Measurements from ENCODE around the gene CYP39A1.

CYP39A1 gene

DNA sequence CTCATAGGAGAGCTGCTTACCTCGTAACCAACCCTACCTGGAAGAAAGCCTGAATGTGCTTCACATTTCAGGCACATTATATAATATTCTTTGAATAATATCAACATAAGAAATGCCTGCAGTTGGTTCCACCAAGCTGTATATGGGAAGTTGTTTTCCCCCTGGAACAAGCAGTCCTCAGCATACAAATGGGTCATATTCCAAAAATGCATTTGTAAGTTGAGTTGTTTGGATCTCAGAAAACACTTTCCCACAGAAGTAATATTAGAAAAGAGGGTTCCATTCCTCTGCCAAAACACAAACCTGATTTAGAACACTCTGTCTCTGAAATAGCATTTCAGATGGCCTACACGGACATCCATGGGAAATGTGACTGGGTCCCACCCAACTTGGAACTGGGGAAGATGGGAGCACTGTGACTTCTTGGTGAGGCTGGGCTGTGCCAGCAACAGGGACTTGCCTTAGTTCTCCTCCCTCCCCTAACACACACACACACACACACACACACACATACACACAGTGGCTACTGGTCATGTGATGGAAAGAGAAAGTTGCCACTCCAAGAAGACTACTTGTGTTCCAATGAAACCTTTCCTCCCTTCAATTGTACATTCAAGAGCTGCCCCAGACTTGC lies 150.0 kb downstream of the CYP39A1 start:
- Histone ChIP-seq H3K56ac (ENCODE audit: low read length) (no peak overlapping the region), H3K36me3 (ENCODE audit: control insufficient read depth, insufficient read depth, low read length) (no peaks in the 10 kb centered on the region), H3K23ac (ENCODE audit: low read length) (no peak overlapping the region), H3K79me2 (ENCODE audit: control insufficient read depth, insufficient read depth, low read length) (no peaks in the 10 kb centered on the region), H4K8ac (ENCODE audit: low read depth, low read length) (no peak overlapping the region), H3K4me1 (ENCODE audit: control insufficient read depth, low read depth, low read length) (no peaks in the 10 kb centered on the region), H2BK5ac (ENCODE audit: low read length) (no peak overlapping the region), H4K5ac (ENCODE audit: low read length) (no peak overlapping the region), H3K9ac (ENCODE audit: low read length) (no peak overlapping the region), H2BK120ac (ENCODE audit: low read depth, low read length) (no peak overlapping the region), H3K79me1 (ENCODE audit: low read length) (no peaks in the 10 kb centered on the region), H3K4me3 (ENCODE audit: low read length) (no peak overlapping the region), H3K4ac (ENCODE audit: low read depth, low read length) (no peak overlapping the region), H3K18ac (ENCODE audit: low read length) (no peak overlapping the region), H2BK15ac (replicated peaks; ENCODE audit: low read depth) (no peak overlapping the region), H3K4me2 (ENCODE audit: low read length) (no peak overlapping the region), H2AK5ac (ENCODE audit: low read length) (no peak overlapping the region), H3K27me3 (ENCODE audit: insufficient read depth, low read length, poor library complexity) (no peaks in the 10 kb centered on the region), H3K27ac (ENCODE audit: low read depth, low read length) (no peak overlapping the region)
- DNase-seq, result no peak
- WGBS (ENCODE audit: extremely low coverage, insufficient coverage, low lambda C conversion rate), result no CpG with 5 or more reads among the region's 2 CpGs

- no peak overlapping the region for H4K8ac ChIP-seq (ENCODE audit: low read depth, low read length)
- no peak overlapping the region for H4K5ac ChIP-seq (ENCODE audit: low read length)
- no CpG with 5 or more reads among the region's 8 CpGs for WGBS (ENCODE audit: extremely low coverage, insufficient coverage, low lambda C conversion rate)
- no peaks in the 10 kb centered on the region for H3K27me3 ChIP-seq (ENCODE audit: insufficient read depth, low read length, poor library complexity)
- H2BK120ac ChIP-seq (ENCODE audit: low read depth, low read length), result no peak overlapping the region
- H3K56ac ChIP-seq (ENCODE audit: low read length), result no peak overlapping the region
- H3K4me1 ChIP-seq (ENCODE audit: control insufficient read depth, low read depth, low read length), result no peaks in the 10 kb centered on the region
- H3K9ac ChIP-seq (ENCODE audit: low read length), result no peak overlapping the region
- no peaks in the 10 kb centered on the region for H3K79me1 ChIP-seq (ENCODE audit: low read length)
- no peak overlapping the region for H2AK5ac ChIP-seq (ENCODE audit: low read length)
- H3K18ac ChIP-seq (ENCODE audit: low read length), result no peak overlapping the region
- H2BK15ac ChIP-seq (replicated peaks; ENCODE audit: low read depth), result no peak overlapping the region
- no peaks in the 10 kb centered on the region for H3K36me3 ChIP-seq (ENCODE audit: control insufficient read depth, insufficient read depth, low read length)
- no peak overlapping the region for H2BK5ac ChIP-seq (ENCODE audit: low read length)
- no peak overlapping the region for H3K27ac ChIP-seq (ENCODE audit: low read depth, low read length)
- no peak overlapping the region for H3K23ac ChIP-seq (ENCODE audit: low read length)
- no peaks in the 10 kb centered on the region for H3K79me2 ChIP-seq (ENCODE audit: control insufficient read depth, insufficient read depth, low read length)
- H3K4ac ChIP-seq (ENCODE audit: low read depth, low read length), result no peak overlapping the region
- DNase-seq, result peak; percentile 18
- no peak overlapping the region for H3K4me3 ChIP-seq (ENCODE audit: low read length)
- H3K4me2 ChIP-seq (ENCODE audit: low read length), result no peak overlapping the region
These were observed 151.2 kb downstream of the CYP39A1 start for GRCh38 chr6:46501136-46502089.

- peak overlapping the region; percentile 66 for H3K23ac ChIP-seq (ENCODE audit: low read length)
- H3K36me3 ChIP-seq (ENCODE audit: control insufficient read depth, insufficient read depth, low read length), result no peaks in the 10 kb centered on the region
- DNase-seq, result no peak
- H3K18ac ChIP-seq (ENCODE audit: low read length), result no peak overlapping the region
- no peak overlapping the region for H2BK15ac ChIP-seq (replicated peaks; ENCODE audit: low read depth)
- no peak overlapping the region for H3K4ac ChIP-seq (ENCODE audit: low read depth, low read length)
- no peak overlapping the region for H3K27ac ChIP-seq (ENCODE audit: low read depth, low read length)
- no peak overlapping the region for H2BK5ac ChIP-seq (ENCODE audit: low read length)
- H3K4me2 ChIP-seq (ENCODE audit: low read length), result no peak overlapping the region
- no peak overlapping the region for H3K56ac ChIP-seq (ENCODE audit: low read length)
- no peak overlapping the region for H2AK5ac ChIP-seq (ENCODE audit: low read length)
- H3K4me3 ChIP-seq (ENCODE audit: low read length), result no peak overlapping the region
- H3K4me1 ChIP-seq (ENCODE audit: control insufficient read depth, low read depth, low read length), result no peaks in the 10 kb centered on the region
- no peak overlapping the region for H4K5ac ChIP-seq (ENCODE audit: low read length)
- no peak overlapping the region for H2BK120ac ChIP-seq (ENCODE audit: low read depth, low read length)
- no peak overlapping the region for H3K9ac ChIP-seq (ENCODE audit: low read length)
- H4K8ac ChIP-seq (ENCODE audit: low read depth, low read length), result no peak overlapping the region
- no peaks in the 10 kb centered on the region for H3K27me3 ChIP-seq (ENCODE audit: insufficient read depth, low read length, poor library complexity)
- H3K79me1 ChIP-seq (ENCODE audit: low read length), result no peaks in the 10 kb centered on the region
- no peaks in the 10 kb centered on the region for H3K79me2 ChIP-seq (ENCODE audit: control insufficient read depth, insufficient read depth, low read length)
These were observed 152.2 kb downstream of the CYP39A1 start for GRCh38 chr6:46500382-46500781.
